T1000 (cell line): ENCODE data around the gene ATG9B.
"Not testable (repeated sequence)": the region's sequence is repeated elsewhere in the genome, so short reads cannot be mapped to it uniquely, and the experiment has no call there.

Experiments used
- DNase-seq: peaks from one replicate; lab custom pipeline; 2025; ENCODE audit warnings: mixed read lengths; lab: John Stamatoyannopoulos, UW

Gene ATG9B

GRCh38 chr7:151014950-151015349 lies 9.3 kb downstream of the ATG9B start:
- DNase-seq: no peak

- DNase-seq: no peak
Observed at GRCh38 chr7:151013733-151014497, 10.4 kb downstream of the ATG9B start.

GRCh38 chr7:151013356-151013732 lies 10.9 kb downstream of the ATG9B start:
- no peak for DNase-seq

- no peak for DNase-seq
Observed at GRCh38 chr7:151012911-151013347, 11.4 kb downstream of the ATG9B start.

GRCh38 chr7:151012031-151012692 lies 12.1 kb downstream of the ATG9B start:
- DNase-seq: no peak

GRCh38 chr7:151011616-151012015 lies 12.7 kb downstream of the ATG9B start:
- DNase-seq: not testable (repeated sequence)

- no peak for DNase-seq
Observed at GRCh38 chr7:151011097-151011409, 13.2 kb downstream of the ATG9B start.

- no peak for DNase-seq
Observed at GRCh38 chr7:151010307-151011096, 13.8 kb downstream of the ATG9B start.

GRCh38 chr7:151010037-151010306 lies 14.3 kb downstream of the ATG9B start:
- DNase-seq: no peak

GRCh38 chr7:151009327-151010036 lies 14.8 kb downstream of the ATG9B start:
- no peak for DNase-seq

- DNase-seq: no peak
Observed at GRCh38 chr7:151008511-151009323, 15.6 kb downstream of the ATG9B start.

- DNase-seq: no peak
Observed at GRCh38 chr7:151008143-151008510, 16.2 kb downstream of the ATG9B start.

GRCh38 chr7:151007469-151007898 lies 16.8 kb downstream of the ATG9B start:
- DNase-seq: no peak

GRCh38 chr7:151006590-151007300 lies 17.5 kb downstream of the ATG9B start:
- DNase-seq: no peak

- DNase-seq: no peak
Observed at GRCh38 chr7:151005566-151005965, 18.7 kb downstream of the ATG9B start.

- DNase-seq: no peak
Observed at GRCh38 chr7:151003572-151003971, 20.7 kb downstream of the ATG9B start.

- no peak for DNase-seq
Observed at GRCh38 chr7:151001546-151001945, 22.7 kb downstream of the ATG9B start.

GRCh38 chr7:151000897-151001495 lies 23.3 kb downstream of the ATG9B start:
- DNase-seq: no peak

- no peak for DNase-seq
Observed at GRCh38 chr7:150999497-151000230, 24.6 kb downstream of the ATG9B start.

GRCh38 chr7:150999001-150999400 lies 25.3 kb downstream of the ATG9B start:
- DNase-seq: no peak
